Inferior parietal cortex (tissue), 1 donor: ENCODE results near the gene TSC22D3.
"Not testable (repeated sequence)": the region's sequence is repeated elsewhere in the genome, so short reads cannot be mapped to it uniquely, and the experiment has no call there.

Experiments
- DNase-seq: peaks from one replicate; pipeline ENCODE4 v3.0.0-alpha.2; 2016; ENCODE audit errors: extremely low spot score

TSC22D3 gene

DNA sequence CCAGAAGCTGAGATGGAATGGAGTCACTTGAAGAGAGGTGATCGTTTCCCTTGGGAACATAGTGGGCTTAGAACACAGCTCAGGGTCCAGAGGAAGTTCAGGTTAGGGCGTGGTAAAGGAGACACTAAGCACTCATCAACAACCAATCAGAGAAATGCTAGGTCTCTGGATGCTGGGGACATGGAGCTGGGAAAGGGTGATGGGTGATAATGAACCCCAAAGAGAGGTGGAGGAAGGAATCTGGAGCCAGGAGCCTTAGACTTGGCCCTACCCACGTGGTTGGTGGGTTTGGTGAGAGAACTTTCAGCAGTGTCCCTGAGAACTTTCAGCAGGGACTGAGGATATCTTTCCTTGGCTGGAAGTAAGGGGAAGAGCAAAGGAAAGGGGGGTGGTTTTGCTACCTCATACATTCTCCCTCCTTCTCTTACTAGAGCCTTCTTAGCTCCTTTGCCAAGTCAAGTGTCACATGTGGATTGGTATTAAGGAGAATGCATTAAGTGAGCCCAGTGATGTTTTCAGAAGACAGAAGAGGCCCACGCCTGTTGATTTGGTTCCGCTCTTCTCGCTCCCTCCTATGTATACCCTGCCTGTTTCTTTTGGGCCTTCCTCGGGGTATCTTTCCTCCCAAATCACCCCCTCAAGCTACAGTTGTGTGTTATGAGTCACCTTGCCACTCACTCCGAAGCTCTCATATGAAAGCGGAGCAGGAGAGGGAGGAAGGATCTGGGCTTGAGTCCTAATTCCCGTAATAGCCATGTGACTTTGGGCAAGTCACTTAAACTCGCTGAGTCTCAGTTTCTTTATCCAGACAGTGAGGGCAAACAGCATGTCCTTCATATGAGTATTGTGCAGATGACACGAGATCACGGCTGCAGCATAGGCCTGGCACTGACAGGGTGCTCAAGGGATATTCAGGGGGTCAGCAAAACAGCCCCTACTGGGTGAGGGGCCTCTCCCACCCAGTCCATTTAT lies 63.1 kb downstream of the TSC22D3 start:
- DNase-seq = no peak

DNA sequence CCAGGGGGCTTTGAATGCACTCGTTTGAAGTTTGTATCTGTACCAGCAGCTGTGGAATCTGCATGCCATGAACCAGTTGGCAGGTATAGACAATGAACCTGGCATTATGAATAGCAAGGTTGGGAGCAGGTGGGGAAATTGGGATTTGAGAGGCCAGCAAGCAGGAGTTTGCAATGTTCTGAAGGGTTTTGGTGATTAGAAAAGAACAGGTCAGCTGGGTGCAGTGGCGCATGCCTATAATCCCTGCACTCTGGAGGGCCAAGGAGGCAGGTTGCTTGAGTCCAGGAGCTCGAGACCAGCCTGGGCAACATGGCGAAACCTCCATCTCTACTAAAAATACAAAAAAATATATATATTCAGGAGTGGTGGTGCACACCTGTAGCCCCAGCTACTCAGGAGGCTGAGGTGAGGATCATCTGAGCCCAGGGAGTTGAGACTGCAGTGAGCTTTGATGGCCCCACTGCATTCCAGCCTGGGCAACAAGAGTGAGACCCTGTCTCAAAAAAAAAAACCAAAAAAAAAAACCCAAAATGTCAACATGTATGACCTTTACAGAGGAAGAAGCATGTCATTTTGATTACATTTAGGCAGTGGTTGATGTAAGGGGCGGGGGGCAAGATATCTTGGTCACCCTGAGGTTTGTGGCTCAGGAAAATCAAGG lies 63.9 kb downstream of the TSC22D3 start:
- DNase-seq = no peak

GRCh38 chrX:107710617-107711391 lies 64.8 kb downstream of the TSC22D3 start:
- no peak for DNase-seq

GRCh38 chrX:107709266-107709806 lies 66.3 kb downstream of the TSC22D3 start:
- DNase-seq = no peak

GRCh38 chrX:107708762-107709161 lies 66.8 kb downstream of the TSC22D3 start:
- DNase-seq = no peak

DNA sequence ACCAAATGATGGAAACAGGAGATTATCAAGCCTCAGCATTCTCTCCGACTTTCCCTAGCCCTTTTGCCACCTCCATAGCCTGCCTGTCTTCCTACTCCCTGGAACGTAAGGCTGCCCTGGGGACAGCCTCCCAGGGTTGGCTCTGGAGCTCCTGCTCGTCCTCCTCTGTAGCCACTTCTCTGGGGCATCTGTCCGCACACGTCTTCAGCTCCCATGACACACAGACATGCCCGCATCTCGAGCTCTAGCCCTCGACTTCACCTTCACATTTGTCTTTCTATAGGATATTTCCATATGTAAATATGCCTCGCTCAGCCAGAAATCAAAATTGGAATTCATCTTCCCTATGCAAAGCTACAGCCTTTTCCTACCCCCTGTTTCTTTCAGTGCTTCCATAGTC lies 67.7 kb downstream of the TSC22D3 start:
- no peak for DNase-seq

DNA sequence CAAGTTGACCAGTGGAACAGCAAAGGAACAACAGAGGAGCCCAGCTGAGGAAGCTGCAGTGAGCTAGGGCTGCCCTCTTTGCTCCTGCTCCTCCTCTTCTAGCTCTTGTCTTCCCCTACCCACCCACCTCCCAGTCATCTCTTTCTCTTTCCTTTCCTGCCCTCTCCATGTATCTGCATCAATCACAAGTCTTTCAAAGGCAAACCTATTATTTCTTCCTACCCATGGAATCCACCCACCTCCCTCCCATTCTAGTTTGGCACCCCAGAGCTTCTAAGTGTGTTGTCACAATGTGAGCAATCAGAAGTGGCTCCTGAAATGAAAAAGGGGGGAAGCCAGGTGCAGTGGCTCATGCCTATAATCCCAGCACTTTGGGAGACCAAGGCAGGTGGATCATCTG lies 69.3 kb downstream of the TSC22D3 start:
- DNase-seq = no peak

- DNase-seq = no peak
Observed at GRCh38 chrX:107704587-107704986, 71.0 kb downstream of the TSC22D3 start.

GRCh38 chrX:107704181-107704580 lies 71.4 kb downstream of the TSC22D3 start:
- DNase-seq = no peak

DNA sequence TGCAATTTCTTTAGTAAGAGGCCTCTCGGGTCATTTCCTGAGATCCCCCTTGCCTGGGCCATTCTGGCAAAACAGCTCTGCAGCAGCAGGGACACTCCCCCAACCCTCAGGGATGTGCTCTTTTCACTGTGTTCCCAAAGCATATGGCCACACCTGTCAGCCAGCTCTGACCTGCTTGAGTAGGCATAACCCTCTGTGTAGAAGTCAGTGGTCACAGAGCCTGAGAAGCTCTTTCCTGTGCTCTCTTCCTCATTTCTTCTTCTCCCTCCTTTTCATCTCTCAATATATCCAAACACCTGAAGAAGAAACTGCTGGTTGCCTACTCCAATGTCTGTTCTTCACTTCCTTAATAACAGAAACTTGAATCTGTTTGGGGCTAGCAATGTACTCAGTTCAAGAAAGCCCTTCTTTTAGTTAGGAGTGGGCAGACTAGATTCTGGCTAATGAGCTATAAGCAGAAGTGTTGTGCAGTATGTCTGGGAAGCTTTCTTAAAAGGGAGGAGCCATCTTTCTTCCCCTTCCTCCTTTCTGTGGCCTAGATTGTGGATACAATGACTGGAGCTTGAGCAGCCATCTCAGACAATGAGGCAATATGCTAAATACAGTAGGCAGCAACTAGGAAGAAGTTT lies 74.0 kb downstream of the TSC22D3 start:
- no peak for DNase-seq

GRCh38 chrX:107700790-107701189 lies 74.8 kb downstream of the TSC22D3 start:
- no peak for DNase-seq

DNA sequence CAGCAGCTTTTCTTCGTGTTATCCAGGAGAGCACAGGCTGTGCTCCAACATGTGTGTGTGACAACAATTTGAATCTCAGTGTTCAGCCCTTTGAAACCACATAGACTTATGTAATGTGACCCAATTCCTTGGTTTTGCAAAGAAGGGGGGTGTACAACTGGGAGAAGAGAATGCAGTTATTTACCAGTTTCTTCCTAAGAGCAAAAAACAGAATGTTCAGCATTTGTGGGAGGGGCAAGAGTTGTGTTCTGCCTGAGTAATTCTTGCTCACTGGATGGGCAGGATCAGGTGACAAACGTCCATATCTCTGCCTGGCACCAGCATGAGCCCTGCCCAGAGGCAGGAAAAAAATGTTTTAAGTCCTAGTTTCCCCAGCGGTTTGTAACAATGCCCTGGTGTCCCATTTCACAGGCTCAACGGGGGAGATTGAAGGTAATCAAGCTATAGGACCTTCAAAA lies 75.2 kb downstream of the TSC22D3 start:
- no peak for DNase-seq

DNA sequence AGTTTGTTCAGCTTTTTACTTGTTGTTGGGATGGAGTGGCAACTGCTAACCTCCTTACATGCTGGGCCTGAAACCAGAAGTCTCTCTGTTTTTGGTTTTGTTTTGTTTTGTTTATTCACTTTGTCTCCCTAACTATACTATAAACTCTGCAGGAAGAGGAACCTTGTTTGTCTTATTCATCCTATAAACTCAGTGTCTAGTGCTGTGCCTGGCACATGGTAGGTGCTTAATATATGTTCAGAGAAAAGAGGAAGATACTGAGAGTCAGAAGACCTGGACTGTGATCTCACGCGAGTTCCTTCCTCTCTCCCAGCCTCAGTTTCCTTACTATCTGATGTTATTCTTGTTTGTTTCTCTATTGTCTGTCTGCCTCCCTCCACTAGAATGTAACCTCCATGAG lies 76.0 kb downstream of the TSC22D3 start:
- DNase-seq = no peak

DNA sequence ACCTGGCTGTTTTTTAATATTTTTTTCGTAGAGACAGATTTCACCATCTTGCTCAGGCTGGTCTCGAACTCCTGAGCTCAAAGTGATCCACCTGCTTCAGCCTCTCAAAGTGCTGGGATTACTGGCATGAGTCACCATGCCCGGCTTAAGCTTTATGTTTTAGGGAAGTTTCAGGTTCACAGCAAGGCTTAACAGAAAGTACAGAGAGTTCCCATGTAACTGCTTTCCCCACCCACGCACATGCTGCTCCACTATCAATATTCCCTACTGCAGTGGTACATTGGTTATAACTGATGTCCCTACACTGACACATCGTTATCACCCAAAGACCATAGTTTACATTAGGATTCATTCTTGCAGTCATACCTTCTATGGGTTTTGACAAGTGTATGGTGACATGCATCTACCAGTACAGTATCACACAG lies 84.6 kb downstream of the TSC22D3 start:
- DNase-seq = no peak

DNA sequence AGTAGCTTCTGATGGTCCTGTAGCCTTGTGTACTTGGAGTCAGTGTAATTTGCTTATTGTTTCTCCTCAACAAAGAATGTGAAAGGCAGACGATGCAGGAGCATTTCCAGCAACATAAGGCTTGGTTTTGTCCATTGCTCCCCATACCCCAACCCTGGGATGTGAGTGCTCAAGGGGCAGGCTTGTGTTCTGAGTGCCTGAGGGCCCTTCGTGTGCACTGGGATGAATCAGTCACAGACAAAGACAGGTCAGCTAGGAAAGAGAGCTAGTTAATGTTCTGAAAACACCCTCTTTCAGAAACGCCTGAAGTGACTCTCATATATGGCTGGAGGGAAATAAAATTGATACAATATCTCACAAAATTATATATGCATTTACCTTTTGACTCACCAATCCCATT lies 88.1 kb downstream of the TSC22D3 start:
- DNase-seq = no peak

DNA sequence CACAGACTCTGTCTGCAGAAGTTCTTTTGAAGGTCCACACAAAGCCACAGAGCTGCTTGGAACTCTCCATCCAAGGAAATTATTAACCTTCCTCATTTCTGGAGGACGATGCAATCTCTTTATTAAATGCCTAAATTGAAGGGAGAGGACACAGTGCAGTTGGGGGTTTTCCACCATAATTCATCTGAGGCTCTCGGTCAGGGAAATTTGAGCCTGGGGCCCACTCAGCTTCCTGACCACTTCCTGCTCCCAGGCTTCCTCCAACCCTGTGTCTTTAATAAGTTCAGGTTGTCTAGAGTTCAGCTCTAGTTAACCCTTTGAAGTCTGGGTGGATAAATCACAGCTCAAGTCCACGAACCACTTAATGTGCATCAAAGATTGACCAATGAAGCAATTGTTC lies 88.8 kb downstream of the TSC22D3 start:
- DNase-seq = no peak

GRCh38 chrX:107686026-107686425 lies 89.6 kb downstream of the TSC22D3 start:
- no peak for DNase-seq

DNA sequence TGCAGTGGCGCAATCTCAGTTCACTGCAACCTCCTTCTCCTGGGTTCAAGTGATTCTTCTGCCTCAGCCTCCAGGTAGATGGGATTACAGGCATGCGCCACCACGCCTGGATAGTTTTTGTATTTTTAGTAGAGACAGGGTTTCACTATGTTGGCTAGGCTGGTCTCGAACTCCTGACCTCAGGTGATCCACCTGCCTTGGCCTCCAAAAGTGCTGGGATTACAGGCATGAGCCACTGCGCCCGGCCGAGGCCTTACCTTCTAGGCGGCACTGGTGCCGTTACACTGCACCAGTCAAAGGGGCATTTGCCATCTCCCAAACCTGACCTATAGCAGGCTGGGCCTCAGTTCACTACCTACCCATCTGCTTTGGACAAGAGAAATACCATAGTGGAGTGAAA lies 90.0 kb downstream of the TSC22D3 start:
- not testable (repeated sequence) for DNase-seq

DNA sequence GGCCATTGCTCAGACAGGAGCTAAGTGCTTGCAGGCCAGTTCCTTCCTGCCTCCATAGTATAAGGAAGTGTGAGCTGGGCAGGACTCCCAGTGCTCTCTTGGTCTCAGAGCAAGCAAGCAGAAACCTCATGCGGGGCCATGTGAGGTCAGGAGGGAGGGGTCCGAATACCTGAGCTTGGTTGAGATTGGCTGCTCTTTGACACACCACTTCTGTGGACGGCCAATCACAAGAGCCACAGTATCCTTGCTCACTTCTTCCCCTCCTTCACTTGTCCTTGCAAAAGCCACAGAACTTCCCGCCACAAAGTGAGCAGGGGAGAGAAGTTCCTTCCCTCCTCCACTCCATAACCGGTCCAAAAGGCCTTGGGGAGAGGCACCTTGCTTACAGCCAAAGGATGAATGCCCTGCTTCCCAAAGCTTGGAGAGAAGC lies 90.6 kb downstream of the TSC22D3 start:
- DNase-seq = peak; percentile 6

DNA sequence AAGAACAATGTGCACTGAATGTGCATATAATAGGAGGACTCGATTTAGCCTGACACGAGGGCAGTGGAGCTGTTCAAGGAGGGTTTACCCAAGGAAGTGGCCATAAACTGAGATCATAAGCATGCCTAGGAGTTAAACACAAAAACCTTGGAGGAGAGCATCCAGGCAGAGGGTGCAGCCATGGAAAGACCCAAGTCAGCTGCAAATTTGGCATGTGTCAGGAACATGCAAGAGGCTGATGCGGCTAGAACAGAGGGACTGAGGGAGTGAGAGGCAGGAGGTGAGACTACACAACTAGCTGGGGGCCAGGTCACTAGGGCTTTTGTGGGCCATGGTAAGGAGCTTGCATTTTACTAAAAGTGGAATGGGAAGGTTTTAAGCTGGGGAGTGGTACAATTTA lies 91.7 kb downstream of the TSC22D3 start:
- no peak for DNase-seq

- no peak for DNase-seq
Observed at GRCh38 chrX:107683124-107683895, 92.3 kb downstream of the TSC22D3 start.
